ENCODE results near the gene PCED1B. TPM values are rescaled to one million over a fixed set of nuclear protein-coding genes. Genes with fewer than 3 reads are reported as not detected.

PCED1B gene
- total RNA-seq, 1 donor from 2014 or later = 6.9 TPM

DNA sequence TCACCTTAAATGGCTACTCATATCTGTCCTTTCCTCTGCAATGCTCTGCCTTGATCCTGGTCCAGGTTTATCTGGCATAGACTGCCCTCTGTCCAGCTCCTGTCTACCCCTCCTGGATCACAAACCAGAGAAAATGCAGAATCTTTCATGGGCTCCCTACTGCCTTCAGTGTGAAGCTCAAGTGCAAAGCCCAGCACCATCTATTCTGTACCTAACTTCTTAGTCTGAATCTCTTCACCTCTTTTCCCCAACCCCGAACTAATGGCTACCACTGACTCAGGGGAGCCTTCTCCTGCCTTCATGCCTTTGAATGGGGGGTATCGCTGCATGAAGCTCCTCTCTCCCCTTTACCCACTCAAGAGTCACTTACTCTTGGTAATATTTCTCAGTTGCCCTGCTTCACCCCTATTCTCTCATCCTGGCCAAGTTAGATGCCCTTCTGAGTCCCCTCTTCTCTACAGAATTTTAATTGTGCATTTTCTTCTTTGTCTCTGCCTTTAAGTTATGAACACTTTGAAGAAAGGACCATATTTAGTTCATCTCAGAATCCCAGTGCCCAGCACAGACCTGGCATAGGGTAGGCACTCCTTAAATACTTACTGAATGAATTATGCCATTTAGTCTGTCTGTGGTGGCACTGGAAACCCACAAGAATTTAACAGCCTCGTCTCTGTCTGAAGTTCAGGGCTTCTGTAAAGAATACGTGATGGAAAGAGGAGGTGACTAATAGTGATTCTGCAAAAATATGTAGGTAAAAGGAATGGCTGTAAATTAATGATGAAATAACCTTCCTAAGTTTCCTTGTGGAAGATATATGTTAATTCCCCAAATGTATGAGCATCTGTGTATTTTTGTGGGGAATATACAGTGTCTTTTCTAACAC lies 191.6 kb downstream of the PCED1B start:
- Histone ChIP-seq H3K36me3 (no peaks in the 10 kb centered on the region), H3K4me1 (no peaks in the 10 kb centered on the region), H3K4me3 (no peak overlapping the region), H3K9me3 (no peaks in the 10 kb centered on the region), H3K27me3 (no peaks in the 10 kb centered on the region), H3K27ac (no peak overlapping the region)
- TF ChIP-seq POLR2A (IDR thresholded peaks at IDR 0.05) (no peak), POLR2AphosphoS5 (IDR thresholded peaks at IDR 0.05; ENCODE audit: insufficient read depth in 1 of 2, low read depth in 1 of 2) (no peak)
- TF ChIP-seq, protein P1, sequence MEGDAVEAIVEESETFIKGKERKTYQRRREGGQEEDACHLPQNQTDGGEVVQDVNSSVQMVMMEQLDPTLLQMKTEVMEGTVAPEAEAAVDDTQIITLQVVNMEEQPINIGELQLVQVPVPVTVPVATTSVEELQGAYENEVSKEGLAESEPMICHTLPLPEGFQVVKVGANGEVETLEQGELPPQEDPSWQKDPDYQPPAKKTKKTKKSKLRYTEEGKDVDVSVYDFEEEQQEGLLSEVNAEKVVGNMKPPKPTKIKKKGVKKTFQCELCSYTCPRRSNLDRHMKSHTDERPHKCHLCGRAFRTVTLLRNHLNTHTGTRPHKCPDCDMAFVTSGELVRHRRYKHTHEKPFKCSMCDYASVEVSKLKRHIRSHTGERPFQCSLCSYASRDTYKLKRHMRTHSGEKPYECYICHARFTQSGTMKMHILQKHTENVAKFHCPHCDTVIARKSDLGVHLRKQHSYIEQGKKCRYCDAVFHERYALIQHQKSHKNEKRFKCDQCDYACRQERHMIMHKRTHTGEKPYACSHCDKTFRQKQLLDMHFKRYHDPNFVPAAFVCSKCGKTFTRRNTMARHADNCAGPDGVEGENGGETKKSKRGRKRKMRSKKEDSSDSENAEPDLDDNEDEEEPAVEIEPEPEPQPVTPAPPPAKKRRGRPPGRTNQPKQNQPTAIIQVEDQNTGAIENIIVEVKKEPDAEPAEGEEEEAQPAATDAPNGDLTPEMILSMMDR (IDR thresholded peaks at IDR 0.05) = no peak
- no peak for DNase-seq (ENCODE audit: extremely low spot score in 2 of 2)
- intact Hi-C loops (cut with DNase I) = no loop called here

DNA sequence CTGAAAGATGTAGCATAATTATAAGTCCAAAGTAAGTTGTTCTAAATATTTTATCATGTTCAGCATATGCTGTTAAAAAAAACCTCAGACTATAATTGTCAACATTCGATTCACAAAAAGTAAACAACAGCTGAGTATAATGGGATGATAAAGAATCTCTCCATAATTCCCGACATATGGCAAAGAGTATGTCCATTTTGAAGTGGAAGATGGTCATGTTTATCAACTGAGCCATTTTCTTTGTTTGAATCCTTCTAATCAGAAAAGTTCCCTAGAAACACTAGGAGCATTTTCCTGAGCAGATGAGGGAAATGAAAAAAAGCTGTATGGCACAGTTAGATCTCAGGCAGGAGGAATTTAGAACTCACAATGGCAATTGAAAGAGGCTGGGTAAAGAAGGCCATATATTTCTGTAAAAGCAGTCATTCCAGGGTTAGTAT lies 192.4 kb downstream of the PCED1B start:
- Histone ChIP-seq H3K36me3 (no peaks in the 10 kb centered on the region), H3K27ac (no peak overlapping the region), H3K27me3 (no peaks in the 10 kb centered on the region), H3K4me3 (no peak overlapping the region), H3K9me3 (no peaks in the 10 kb centered on the region), H3K4me1 (peaks cover 2% of the 10 kb centered on the region)
- TF ChIP-seq, protein P1 (IDR thresholded peaks at IDR 0.05) = no peak
- TF ChIP-seq POLR2A (IDR thresholded peaks at IDR 0.05) (no peak), POLR2AphosphoS5 (IDR thresholded peaks at IDR 0.05; ENCODE audit: insufficient read depth in 1 of 2, low read depth in 1 of 2) (no peak)
- DNase-seq (ENCODE audit: extremely low spot score in 2 of 2) = no peak
- intact Hi-C loops (cut with DNase I) = no loop called here

DNA sequence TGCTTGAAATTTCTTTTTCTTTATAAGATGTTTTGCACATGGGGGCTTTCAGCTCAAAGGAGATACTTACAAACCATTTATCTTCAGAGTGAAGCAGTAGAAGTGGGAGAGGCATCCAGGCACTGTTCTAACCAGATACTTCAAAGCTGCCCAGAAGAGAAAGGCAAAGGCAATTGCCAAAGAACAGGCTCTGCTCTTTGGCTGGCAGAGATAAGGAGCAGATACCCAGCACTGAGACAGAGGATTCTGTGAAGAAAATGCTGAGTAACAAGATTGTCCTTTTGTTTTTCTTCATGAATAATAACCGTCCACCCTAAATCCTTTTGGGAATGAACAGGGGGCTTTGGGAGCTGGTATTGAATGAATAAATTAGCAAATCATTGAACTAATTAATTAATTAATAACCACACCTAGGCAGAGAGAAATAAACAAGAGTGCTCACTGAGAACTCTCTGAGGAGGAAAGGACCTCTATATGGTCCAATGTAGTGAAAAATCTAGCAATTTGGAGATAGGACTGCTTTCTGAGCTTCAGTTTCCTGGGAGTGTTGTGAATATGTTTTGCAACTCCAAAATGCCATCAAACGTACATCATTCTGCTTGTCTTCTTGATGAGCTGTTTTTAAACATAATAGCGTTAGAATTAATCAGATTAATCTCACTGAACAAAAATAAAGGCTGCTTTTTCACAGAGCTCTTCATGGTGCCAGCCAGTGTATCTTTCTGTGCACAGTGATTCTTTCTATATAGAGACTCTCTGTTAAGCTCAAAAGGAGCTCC lies 193.2 kb downstream of the PCED1B start:
- Histone ChIP-seq H3K27me3 (no peaks in the 10 kb centered on the region), H3K9me3 (no peaks in the 10 kb centered on the region), H3K4me1 (peaks cover 10% of the 10 kb centered on the region), H3K4me3 (no peak overlapping the region), H3K27ac (no peak overlapping the region), H3K36me3 (no peaks in the 10 kb centered on the region)
- DNase-seq (ENCODE audit: extremely low spot score in 2 of 2) = no peak
- intact Hi-C loops (cut with DNase I) = no loop called here
- TF ChIP-seq, protein P1 (IDR thresholded peaks at IDR 0.05) = no peak
- TF ChIP-seq POLR2A (IDR thresholded peaks at IDR 0.05) (no peak), POLR2AphosphoS5 (IDR thresholded peaks at IDR 0.05; ENCODE audit: insufficient read depth in 1 of 2, low read depth in 1 of 2) (no peak)

DNA sequence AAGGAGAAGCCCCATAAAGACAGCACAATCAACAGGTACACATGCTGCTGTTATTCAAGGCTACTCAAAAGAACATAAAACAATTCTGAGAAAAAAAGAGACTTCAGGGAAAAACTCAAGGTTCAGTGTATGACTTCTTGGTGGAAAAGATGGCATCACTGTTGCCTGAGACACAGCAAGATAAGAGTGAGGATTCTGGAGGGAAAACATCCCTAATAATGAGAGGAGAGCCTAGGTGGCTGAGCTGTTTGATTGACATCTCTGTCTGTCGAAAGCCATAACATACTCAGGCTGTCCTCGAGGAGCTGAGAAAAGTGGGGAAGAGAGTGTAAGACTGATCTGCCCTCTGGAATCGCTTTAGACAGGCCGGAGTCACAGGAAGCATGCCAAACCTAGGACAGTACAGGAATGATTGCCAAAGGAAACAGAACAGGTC lies 193.8 kb downstream of the PCED1B start:
- no peak overlapping the region for H3K27ac ChIP-seq
- H3K4me1 ChIP-seq = peaks cover 16% of the 10 kb centered on the region
- H3K36me3 ChIP-seq = no peaks in the 10 kb centered on the region
- H3K27me3 ChIP-seq = no peaks in the 10 kb centered on the region
- TF ChIP-seq POLR2A (IDR thresholded peaks at IDR 0.05) (no peak), POLR2AphosphoS5 (IDR thresholded peaks at IDR 0.05; ENCODE audit: insufficient read depth in 1 of 2, low read depth in 1 of 2) (no peak)
- TF ChIP-seq, protein P1 (IDR thresholded peaks at IDR 0.05) = no peak
- no peak for DNase-seq (ENCODE audit: extremely low spot score in 2 of 2)
- H3K9me3 ChIP-seq = no peaks in the 10 kb centered on the region
- no peak overlapping the region for H3K4me3 ChIP-seq
- intact Hi-C loops (cut with DNase I) = no loop called here
